Stimulated activated CD8-positive, alpha-beta memory T cell treated with anti-CD3 and anti-CD28 coated beads, Interleukin-12 subunit alpha, Interleukin-12 subunit beta, amount 100 ng/mL, for 24 hours (primary cell): ENCODE results near the gene YTHDF2.

Source experiments
- DNase-seq: peaks from one replicate; pipeline ENCODE4 v3.0.0-alpha.2; 2020; ENCODE audit errors: extremely low read depth

Gene YTHDF2

GRCh38 chr1:28801461-28801860, 64.7 kb downstream of the YTHDF2 start:
- DNase-seq: no peak

DNA sequence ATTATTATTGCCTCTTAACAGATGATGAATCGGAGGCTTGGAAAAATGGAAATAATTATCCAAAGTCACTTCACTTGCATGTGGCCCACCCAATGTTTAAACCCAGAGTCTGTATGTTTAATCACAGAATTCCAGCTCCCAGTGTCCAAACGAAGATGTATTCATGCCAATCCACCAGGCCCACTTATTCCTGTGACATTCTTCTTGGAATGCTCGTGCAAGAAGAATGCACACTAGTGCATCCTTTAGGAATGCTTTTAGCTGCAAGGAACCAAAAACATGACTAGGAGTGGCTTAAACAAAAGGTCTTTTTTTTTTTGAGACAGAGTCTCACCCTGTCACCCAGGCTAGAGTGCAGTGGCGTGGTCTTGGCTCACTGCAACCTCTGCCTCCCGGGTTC, 66.3 kb downstream of the YTHDF2 start:
- DNase-seq: no peak

DNA sequence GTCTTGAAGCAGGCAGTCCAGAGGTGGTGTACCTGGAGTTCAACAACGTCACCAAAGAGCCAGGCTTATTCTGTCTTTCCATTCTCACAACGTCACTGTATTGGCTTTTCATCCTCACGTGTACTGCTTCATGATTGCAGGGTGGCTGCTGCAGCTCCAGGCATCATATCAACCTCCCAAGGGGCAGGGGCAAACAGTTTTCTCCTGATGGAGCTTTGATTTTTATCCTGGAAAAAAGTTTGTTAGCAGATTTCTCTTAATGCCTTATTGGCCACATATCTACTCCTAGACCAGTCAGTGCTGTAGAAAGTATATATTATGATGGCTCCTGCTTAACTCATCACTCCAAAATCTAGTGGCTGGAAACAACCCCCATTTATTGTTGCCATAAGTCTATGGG, 66.9 kb downstream of the YTHDF2 start:
- no peak for DNase-seq

DNA sequence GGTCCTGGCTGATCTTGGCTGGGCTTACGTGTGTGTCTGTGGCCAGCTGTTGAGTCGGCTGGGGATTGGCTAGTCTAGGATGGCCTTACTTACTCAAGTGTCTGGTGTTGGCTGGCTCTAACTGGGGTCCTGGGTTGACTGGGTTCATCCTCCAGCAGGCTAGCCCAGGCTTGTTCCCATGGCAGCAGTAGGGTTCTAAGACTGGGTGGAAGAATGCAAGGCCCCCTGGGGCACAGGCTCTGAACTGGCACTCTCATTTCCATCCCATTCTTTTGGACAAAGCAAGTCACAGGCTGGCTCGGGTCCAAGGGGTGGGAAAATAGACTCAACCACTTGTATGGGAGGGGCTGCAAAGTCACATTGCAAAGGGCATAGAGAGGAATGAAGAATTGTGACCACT, 67.3 kb downstream of the YTHDF2 start:
- no peak for DNase-seq

- no peak for DNase-seq
Measured at GRCh38 chr1:28807046-28807445, 70.3 kb downstream of the YTHDF2 start.

- no peak for DNase-seq
Measured at GRCh38 chr1:28807986-28808385, 71.2 kb downstream of the YTHDF2 start.

GRCh38 chr1:28811369-28811765, 74.6 kb downstream of the YTHDF2 start:
- DNase-seq: no peak

GRCh38 chr1:28811766-28812668, 75.3 kb downstream of the YTHDF2 start, which contains the start of gene OPRD1:
OPRD1 (plus strand) TSS chr1:28812170; CDS start chr1:28812384, 214 bp downstream.
- no peak for DNase-seq

DNA sequence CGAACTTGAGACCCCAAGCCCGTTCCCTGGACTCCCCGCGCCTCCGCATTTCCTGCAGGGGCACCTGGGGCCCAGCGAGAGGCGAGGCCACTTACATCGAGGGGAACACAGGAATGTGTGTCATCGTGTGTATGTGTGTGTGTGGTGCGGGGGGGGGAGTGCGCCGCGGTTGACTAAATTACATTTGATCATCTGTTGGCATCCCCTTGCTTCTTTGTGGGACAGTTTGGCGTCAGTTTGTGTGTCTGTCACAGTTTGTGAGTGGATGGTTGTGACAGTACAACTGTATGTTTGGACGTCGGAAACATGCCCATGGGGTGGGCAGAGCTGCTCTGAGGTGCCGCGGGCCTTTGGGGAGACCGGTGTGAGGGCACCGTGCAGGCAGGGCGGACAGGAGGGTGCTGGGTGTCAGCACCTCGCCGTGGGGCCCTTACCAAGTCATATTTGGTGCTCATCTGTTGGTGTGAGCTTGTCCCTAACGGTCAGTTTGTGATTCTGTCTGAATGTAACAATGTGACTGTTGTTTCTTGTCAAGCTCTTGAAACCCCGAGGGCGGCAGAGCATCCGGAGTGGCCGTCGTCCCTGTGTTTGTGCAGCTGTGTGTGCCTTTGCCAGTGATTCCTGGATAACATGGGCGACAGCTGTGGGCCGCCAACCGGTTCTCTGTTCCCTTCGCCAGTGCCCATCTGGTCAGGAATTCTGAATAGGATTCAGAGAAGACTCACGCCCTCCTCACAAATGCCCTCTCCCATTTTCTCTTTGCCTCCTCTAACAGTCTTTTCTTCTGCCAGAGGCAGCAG, 76.1 kb downstream of the YTHDF2 start:
- no peak for DNase-seq

GRCh38 chr1:28813931-28814465, 77.3 kb downstream of the YTHDF2 start:
- DNase-seq: no peak

DNA sequence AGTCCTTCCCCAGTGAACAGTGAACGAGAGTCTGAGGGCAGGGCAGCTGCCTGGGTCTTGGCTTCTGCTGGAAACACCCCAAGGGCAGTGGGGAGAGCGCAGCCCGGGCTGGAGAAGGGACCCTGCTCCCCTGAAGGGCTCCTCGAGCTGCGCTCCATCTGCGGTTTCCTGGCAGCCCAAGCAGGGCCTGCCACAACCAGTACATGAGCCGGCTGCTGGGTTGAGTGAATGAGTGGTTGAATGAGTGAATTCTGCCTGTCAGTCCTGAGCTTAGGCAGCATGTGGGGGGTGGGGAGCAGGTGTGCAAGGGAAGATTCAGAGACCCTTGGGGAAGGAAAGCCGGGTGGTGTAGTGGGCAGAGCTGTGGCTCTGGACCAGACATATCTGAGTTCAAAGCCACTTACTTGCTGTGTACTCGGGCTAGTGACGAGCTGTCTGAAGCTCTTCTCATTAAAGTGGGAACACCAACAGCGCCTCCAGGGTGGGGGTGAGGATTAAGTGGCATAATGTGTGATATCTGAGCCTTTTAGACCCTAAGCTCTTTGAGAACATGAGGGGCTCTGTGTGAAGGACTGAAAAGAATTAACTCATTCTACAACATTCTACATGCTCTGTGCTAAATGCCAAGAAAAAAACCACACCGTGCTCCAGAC, 78.9 kb downstream of the YTHDF2 start:
- no peak for DNase-seq

- no peak for DNase-seq
Measured at GRCh38 chr1:28817133-28817532, 80.4 kb downstream of the YTHDF2 start.

DNA sequence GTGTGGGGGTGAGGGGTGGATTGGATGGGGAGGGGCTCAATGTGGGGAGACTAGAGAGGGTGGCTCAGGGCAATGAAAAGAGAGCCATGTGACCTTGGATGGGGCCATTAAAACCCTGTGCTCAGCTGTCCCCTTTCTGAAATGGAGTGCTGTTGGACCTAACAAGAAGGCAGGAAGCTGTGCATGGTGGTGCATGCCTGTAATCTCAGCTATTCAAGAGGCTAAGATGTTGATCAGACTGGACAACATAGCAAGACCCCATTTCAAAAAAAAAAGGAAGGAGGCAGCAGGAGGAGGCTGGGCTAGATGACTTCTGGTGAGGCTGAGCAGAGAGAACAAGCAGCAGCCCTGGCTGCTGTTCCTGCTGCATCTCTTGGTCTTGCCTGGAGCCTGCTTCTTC, 82.3 kb downstream of the YTHDF2 start:
- DNase-seq: no peak
